Peyer's patch (tissue), 4 donors: ENCODE results near the gene AKR7A3.

Source experiments
- CTCF ChIP-seq, 6 experiments: fragments of 450-650 bp in 4 of 6; fragments of 200-600 bp in 2 of 6; sonication (generic) in 1 of 6; IDR thresholded peaks; one replicate each; pipeline ENCODE4 v1.5.1; 2017 to 2019; ENCODE audit warnings: antibody characterized with exemption in 6 of 6, mild to moderate bottlenecking in 3 of 6, moderate library complexity in 1 of 6
- POLR2A ChIP-seq, 2 donors: fragments of 450-650 bp; IDR thresholded peaks; one replicate each; pipeline ENCODE4 v1.5.1; 2017; ENCODE audit warnings: antibody characterized with exemption in 2 of 2, mild to moderate bottlenecking in 2 of 2, moderate library complexity in 2 of 2

- no peak for TF ChIP-seq CTCF (IDR thresholded peaks at IDR 0.05)
- TF ChIP-seq POLR2A (IDR thresholded peaks at IDR 0.05), result no peak
These were observed 41.0 kb upstream of the AKR7A3 start for GRCh38 chr1:19329611-19330010.
